Activated CD4-positive, alpha-beta T cell treated with anti-CD3 and anti-CD28 coated beads, Interleukin-2, Interleukin-6, amounts not matched to agents 100 ng/mL and 50 ng/mL, durations not matched to agents 16 hours and 8 hours (primary cell): ENCODE results near the gene TRMT10C.
"Not testable (repeated sequence)": the region's sequence is repeated elsewhere in the genome, so short reads cannot be mapped to it uniquely, and the experiment has no call there.

ENCODE experiments used
- DNase-seq: peaks from one replicate; pipeline ENCODE4 v3.0.0-alpha.2; 2020

The TRMT10C gene

DNA sequence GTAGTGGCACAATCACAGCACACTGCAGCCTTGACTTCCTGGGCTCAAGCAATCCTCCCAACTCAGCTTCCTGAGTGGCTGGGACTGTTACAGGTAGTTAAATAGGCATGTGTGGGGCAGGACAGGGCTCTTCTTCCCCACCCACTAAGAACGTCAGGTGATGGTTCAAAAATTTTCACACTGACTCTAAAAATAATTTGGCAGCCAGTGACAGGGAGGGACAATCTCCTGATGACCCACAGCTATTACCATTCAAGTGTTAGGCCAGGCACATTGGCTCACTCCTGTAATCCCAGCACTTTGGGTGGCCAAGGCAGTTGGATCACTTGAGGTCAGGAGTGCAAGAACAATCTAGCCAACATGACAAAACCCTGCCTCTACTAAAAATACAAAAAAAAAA lies 12.2 kb upstream of the TRMT10C start:
- DNase-seq, result no peak

DNA sequence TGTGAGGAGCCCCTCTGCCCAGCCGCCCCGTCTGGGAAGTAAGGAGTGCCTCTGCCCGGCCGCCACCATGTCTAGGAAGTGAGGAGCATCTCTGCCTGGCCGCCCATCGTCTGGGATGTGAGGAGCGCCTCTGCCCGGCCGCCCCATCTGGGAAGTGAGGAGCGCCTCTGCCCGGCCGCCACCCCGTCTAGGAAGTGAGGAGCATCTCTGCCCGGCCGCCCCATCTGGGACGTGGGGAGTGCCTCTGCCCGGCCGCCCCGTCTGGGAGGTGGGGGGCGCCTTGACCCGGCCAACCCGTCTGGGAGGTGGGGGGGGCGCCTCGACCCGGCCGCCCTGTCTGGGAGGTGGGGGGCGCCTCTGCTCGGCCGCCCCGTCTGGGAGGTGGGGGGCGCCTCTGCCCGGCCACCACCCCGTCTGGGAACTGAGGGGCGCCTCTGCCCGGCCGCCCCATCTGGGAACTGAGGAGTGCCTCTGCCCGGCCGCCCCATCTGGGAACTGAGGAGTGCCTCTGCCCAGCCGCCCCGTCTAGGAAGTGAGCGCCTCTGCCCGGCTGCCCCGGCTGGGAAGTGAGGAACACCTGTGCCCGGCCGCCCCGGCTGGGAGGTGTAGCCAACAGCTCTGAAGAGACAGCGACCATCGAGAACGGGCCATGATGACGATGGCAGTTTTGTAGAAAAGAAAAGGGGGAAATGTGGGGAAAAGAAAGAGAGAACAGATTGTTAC lies 10.1 kb upstream of the TRMT10C start:
- not testable (repeated sequence) for DNase-seq

- not testable (repeated sequence) for DNase-seq
Observed at GRCh38 chr3:101553381-101553780, 8.3 kb upstream of the TRMT10C start.

DNA sequence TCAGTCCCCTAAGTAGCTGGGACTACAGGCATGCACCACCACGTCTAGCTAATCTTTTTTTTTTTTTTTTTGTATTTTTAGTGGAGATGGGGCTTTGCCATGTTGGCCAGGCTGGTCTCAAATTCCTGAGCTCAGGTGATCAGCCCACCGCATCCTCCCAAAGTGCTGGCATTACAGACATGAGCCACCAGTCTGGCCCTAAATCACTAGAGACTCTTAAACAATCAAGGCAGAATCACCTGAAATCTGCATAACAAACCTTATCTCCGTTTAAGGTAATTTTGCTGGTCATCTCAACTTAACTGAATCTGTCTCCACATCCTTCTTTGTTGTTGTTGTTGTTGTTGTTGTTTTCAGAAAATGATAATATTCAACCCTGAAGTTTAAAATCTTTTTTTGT lies 5.6 kb upstream of the TRMT10C start:
- DNase-seq, result no peak

DNA sequence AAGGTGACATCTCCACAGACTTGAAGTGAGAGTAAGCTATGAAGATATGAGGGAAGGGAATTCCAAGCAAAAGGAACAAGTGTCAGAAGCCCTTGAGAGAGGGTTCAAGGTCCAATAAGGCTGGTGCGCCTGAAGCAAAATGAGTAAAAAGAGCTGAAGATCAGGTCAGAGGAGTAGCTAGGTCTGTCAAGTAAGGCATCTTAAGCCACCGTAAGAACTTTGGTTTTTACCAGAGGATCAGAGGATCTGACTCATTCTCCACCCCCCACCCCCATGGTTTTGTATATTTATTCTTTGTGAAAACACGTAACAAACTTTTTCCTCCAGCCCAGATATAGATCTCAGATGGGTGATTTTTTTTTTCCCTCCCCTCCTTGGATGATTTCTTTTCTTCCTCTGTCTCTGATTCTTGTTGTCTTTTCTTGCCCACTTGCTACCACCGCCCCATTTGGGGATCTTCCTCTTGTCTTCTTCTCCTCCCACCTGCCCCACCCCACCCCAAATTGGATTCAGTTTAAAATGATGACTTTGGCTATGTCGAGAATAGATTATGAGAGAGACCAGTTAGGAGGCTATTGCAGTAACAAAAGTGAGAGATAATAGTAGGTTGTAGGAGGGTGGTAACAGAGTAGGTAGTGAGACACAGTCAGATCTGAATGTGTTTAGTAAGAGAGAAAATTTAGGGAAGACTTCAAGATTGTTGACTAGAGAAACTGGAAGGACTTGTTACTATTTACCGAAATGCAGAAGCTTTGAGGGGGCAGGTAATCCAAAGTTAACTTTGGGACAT lies 6.1 kb downstream of the TRMT10C start:
- peak; percentile 42 for DNase-seq

DNA sequence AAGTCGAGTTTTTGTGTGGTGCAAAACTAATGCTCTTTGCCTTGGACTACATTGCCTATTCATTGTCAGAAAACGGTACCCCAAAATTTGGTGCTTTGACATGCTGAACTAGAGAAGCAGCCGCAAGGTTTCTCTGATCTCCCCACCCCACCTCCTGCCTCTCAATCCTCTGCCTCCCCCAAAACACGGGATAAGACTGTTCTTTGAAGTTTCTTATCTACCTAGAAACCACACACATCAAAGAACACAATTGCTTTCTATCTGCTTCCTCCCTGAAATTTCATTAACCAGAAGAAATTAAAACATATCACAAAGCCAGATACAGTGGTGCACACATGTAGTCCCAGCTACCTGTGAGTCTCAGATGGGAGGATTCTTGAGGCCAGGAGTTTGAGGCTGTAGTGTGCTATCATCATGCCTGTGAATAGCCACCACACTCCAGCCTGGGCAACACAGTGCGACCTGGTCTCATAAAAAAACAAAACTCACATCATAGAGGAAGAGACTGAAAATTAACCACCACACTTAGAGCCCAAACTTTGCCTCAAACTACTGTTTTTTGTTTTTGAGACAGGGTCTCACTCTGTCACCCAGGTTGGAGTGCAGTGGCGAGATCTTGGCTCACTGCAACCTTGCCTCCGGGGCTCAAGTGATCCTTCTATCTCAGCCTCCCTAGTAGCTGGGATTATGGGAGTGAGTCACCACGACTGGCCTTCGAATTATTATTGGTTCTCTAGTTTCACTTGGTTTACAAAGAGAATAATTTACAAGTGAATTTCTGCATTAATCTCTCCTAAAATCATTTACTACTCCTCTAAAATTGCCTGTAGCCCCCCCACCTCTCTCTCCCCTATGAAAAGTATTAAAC lies 9.6 kb downstream of the TRMT10C start:
- no peak for DNase-seq

GRCh38 chr3:101573449-101574387 lies 12.1 kb downstream of the TRMT10C start, which contains the start of gene PCNP:
Gene PCNP, plus strand, starts transcription at chr3:101574180. Its CDS starts 36 bp downstream, at chr3:101574216.
- peak; percentile 99 for DNase-seq

DNA sequence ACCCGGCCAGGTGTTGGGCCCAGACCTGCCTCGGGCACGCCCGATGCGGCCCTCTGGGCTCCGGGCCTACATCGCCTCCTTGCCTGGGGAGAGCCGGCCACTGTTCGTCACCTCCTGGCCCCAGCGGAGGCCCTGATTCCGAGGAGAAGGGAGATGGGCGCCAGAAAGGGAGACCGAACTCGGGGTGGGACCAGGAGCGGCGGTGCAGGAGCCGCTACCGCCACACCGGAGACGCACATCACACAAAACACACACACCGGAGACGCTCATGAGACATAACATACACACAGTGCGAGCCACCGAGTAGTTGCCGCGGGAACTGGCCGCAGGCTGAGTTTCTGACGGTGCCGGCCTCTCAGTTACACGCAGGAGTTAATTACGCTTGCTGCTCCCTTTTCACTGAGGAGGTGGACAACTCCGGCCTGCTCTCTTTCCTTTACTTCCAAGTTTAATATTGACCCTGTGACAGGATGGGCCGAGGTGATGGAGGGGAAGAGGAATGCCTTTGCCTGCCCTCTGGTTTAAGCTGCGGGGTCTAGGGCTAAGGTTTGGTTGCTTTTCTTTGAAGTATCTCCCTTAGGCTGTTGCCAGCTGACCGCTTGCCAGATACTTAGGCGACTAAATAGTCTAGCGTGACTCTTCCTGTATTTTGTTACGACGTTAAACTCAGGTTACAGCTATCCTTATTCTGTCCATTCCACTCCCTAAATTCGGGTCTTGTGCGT lies 12.9 kb downstream of the TRMT10C start:
- DNase-seq, result peak; percentile 62

DNA sequence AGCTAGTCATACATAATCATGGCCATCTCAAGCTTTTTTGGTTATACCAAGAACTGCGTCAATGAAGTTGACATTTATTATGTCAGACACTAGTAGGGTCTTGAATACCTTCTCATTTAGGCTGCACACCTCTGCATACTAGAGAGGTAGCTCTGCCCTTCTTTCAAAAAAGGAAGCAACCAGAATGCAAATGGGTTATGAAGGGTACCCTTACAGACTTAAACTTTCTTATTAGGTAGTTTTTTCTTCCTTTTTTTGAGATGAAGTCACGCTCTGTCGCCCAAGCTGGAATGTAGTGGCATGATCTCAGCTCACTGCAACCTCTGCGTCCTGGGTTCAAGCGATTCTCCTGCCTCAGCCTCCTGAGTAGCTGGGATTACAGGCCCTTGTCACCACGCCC lies 15.6 kb downstream of the TRMT10C start:
- no peak for DNase-seq

DNA sequence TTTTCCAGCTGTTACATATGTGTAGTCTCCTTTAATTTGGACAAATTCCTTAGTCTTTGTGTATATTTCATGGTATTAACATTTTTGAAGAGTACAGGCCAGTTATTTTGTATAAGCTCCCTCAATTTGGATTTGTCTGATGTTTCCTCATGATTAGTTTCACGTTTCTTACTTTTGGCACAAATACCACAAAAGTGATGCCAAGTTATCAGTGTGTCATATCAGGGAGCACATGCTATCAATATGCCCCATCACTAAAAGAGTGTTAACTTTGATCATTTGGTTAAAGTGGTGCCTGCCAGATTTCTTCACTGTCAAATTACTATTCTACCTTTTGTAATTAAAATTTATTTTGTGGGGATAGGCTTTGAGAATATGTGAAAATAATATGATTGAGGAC lies 26.9 kb downstream of the TRMT10C start:
- no peak for DNase-seq

- no peak for DNase-seq
Observed at GRCh38 chr3:101591071-101591470, 29.4 kb downstream of the TRMT10C start.

DNA sequence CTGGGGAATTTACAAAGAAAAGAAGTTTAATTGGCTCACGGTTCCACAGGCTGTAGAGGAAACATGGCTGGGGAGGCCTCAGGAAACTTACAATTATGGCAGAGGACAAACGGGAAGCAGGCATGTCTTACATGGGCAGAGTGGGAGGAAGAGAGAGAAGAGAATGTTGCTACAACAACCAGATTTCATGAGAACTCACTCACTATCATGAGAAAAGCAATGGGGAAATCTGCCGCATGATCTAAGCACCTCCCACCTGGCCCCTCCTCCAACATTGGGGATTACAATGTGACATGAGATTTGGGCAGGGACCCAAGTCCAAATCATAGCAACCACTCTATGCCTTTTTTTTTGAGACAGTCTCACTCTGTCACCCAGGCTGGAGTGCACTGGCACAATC lies 41.1 kb downstream of the TRMT10C start:
- DNase-seq, result no peak

DNA sequence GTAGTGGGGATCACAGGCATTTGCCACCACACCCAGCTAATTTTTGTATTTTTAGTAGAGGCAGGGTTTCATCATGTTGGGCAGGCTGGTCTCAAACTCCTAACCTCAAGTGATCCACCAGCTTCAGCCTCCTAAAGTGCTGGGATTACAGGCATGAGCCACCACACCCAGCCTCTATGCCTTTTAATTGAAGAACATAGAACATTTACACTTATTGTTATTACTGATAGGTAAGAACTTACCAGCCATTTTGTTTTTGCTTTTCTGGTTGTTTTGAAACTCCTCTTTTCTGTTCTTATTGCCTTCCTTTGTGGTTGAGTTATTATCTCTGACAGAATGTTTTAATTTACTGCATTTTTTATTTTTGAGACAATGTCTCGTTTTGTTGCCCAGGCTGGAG lies 41.5 kb downstream of the TRMT10C start:
- DNase-seq, result no peak

DNA sequence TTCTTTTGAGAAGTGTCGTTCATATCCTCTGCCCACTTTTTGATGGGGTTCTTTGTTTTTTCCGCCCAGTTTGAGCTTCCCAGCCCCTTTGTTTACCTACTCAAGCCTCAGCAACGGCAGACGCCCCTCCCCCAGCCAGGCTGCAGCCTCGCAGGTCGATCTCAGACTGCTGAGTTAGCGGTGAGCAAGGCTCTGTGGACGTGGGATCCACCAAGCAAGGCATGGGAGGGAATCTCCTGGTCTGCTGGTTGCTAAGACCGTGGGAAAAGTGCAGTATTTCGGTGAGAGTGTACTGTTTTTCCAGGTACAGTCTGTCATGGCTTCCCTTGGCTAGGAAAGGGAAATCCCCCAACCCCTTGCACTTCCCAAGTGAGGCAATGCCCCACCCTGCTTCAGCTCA lies 43.7 kb downstream of the TRMT10C start:
- not testable (repeated sequence) for DNase-seq

DNA sequence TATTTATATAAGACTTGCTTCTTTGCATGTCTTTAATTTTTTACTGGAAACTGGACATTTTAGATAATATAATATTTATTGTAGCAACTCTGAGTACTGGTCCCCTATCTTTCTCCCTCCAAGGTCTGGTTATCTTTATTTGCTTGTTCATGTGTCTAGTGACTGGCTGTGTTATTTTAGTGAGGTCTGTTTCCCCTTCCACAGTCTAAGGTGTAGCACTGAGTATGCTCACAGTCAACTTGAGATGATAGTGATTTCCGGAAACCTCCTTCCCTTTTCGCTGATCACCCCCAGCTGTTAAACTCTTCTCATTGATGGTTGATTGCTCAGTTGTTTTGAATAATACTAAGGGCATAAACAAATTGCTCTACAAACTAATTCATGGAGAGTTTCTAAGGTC lies 49.4 kb downstream of the TRMT10C start:
- no peak for DNase-seq

- DNase-seq, result not testable (repeated sequence)
Observed at GRCh38 chr3:101613014-101613413, 51.3 kb downstream of the TRMT10C start.

DNA sequence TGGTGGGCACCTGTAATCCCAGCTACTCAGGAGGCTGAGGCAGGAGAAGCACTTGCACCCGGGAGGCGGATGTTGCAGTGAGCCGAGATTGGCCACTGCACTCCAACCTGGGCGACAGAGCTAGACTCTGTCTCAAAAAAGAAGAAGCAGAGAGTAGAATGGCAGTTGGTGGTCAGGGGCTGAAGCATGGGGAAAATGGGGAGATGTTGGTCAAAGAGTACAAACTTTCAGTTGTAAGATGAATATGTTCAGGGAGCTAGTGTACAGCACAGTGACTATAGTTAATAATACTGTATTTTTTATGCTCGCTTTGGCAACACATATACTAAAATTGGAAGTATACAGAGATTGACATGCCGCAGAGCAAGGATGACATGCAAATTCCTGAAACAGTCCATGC lies 53.9 kb downstream of the TRMT10C start:
- no peak for DNase-seq
